HFFc6 (cell line): ENCODE data around the gene ABCG2. TPM values are rescaled to one million over a fixed set of nuclear protein-coding genes. Genes with fewer than 3 reads are reported as not detected.

Experiments
- DNase-seq: peaks from one replicate; pipeline ENCODE4 v3.0.0-alpha.2; 2018
- H3K27ac Mint-ChIP-seq: 2 replicates; pipeline ENCODE4 v1.8.0; 2020; ENCODE audit warnings: mild to moderate bottlenecking, mixed read lengths
- H3K27me3 Mint-ChIP-seq: 2 replicates; pipeline ENCODE4 v1.8.0; 2021; ENCODE audit warnings: mild to moderate bottlenecking, moderate library complexity, mixed read lengths; ENCODE audit not compliant: insufficient read depth
- H3K36me3 Mint-ChIP-seq: 2 replicates; pipeline ENCODE4 v1.8.0; 2021; ENCODE audit warnings: low read depth, mixed read lengths
- H3K4me1 Mint-ChIP-seq: 2 replicates; pipeline ENCODE4 v1.8.0; 2020; ENCODE audit warnings: low read depth, mixed read lengths
- H3K4me3 Mint-ChIP-seq: 2 replicates; pipeline ENCODE4 v1.8.0; 2020; ENCODE audit warnings: mild to moderate bottlenecking, moderate library complexity, mixed read lengths
- H3K9me3 Mint-ChIP-seq: 2 replicates; pipeline ENCODE4 v1.8.0; 2020; ENCODE audit warnings: mild to moderate bottlenecking, mixed read lengths
- CTCF ChIP-seq: fragments of 200-600 bp; sonication (generic); IDR thresholded peaks from 2 replicates; pipeline ENCODE4 v1.5.0; 2021; ENCODE audit warnings: antibody characterized with exemption, mild to moderate bottlenecking
- total RNA-seq, 6 experiments: library from RNA; stranded (reverse); fragmentation: NEBNext Ultra II Directional; extraction: Animal tissue kit (Norgen Biotek cat#: 25700); gene quantifications; 2 replicates in 1 of 6; 3 replicates in 5 of 6; pipeline ENCODE4 v1.2.3, GENCODE V29; 2021

The ABCG2 gene
- total RNA-seq, 6 experiments from 2014 or later: 0.10 to 0.33 (median 0.13) TPM

DNA sequence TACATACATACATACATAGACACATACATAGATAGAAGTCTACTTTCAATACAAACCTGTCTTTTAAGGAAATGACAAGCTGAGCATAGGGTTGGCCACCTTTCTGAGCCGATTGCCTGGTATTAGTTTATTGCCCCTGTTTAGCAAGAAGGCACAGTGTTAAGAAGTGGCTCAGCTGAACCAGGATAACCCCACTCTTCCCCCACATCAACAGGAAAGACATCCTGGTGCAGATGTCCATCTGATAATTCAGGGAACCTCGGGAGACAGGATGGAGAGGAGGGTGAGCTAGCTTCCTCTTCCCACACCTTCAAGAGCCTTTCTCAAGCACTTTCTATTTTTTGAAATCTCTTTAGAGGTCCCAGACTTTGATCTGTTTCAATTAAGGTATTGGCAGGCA, 98.7 kb downstream of the ABCG2 start:
- Mint-ChIP-seq H3K9me3 (no peaks in the 10 kb centered on the region), H3K36me3 (peaks cover 23% of the 10 kb centered on the region), H3K27me3 (peaks cover 2% of the 10 kb centered on the region; the same call in 1 of the 2 replicates), H3K27ac (no peak overlapping the region), H3K4me3 (no peak overlapping the region), H3K4me1 (no peaks in the 10 kb centered on the region)
- no peak for DNase-seq
- no peak for TF ChIP-seq CTCF

DNA sequence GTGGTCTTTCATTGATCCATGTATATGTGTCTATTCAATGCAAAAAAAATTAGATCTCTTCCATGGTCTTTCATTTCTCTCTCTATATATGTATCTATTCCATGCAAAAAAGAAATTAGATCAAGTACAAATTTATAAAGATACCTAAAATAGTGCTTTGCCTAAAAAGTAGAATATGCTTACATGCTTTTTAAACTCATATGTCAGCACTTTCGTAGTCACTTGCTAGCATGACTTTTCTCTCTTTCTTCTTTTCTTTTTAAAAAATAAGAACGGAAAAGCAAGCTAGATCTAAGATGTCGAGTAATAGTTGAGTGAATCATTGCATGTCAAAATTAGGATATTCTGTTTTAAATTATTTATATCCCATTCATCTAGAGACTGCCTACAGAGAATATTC, 100.1 kb downstream of the ABCG2 start:
- no peak for TF ChIP-seq CTCF
- H3K4me3 Mint-ChIP-seq: no peak overlapping the region
- peaks cover under 1% of the 10 kb centered on the region; the same call in 1 of the 2 replicates for H3K27me3 Mint-ChIP-seq
- H3K9me3 Mint-ChIP-seq: no peaks in the 10 kb centered on the region
- H3K27ac Mint-ChIP-seq: no peak overlapping the region
- no peak for DNase-seq
- peaks cover 19% of the 10 kb centered on the region for H3K36me3 Mint-ChIP-seq
- no peaks in the 10 kb centered on the region for H3K4me1 Mint-ChIP-seq

GRCh38 chr4:88054901-88055300, 103.5 kb downstream of the ABCG2 start:
- Mint-ChIP-seq H3K4me1 (no peaks in the 10 kb centered on the region), H3K36me3 (peaks cover 17% of the 10 kb centered on the region), H3K27ac (no peak overlapping the region), H3K27me3 (no peaks in the 10 kb centered on the region; the same call in 1 of the 2 replicates), H3K4me3 (no peak overlapping the region), H3K9me3 (no peaks in the 10 kb centered on the region)
- peak; percentile 66 for TF ChIP-seq CTCF
- peak; percentile 38 for DNase-seq

DNA sequence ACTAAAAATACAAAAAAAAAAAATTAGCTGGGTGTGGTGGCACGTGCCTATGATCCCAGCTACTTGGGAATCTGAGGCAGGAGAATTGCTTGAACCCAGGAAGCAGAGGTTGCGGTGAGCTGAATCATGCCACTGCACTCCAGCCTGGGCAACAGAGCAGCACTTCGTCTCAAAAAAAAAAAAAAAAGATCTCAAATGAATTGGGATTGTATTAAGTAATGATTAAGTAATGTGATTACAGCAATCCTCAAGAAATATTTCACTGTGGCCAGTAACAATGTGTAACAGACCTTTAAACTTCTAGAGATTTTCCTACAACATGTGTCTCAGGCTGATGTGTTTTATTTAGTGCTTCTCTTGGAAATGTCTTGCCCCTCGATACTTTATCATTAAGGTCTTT, 104.2 kb downstream of the ABCG2 start:
- no peak overlapping the region for H3K27ac Mint-ChIP-seq
- no peak overlapping the region for H3K4me3 Mint-ChIP-seq
- no peaks in the 10 kb centered on the region for H3K4me1 Mint-ChIP-seq
- TF ChIP-seq CTCF: no peak
- no peaks in the 10 kb centered on the region for H3K9me3 Mint-ChIP-seq
- DNase-seq: no peak
- peaks cover 17% of the 10 kb centered on the region for H3K36me3 Mint-ChIP-seq
- H3K27me3 Mint-ChIP-seq: no peaks in the 10 kb centered on the region; the same call in 1 of the 2 replicates

- Mint-ChIP-seq H3K4me3 (no peak overlapping the region), H3K36me3 (peaks cover 24% of the 10 kb centered on the region; the same call in 1 of the 2 replicates)
- no peak for TF ChIP-seq CTCF
Observed at GRCh38 chr4:88045021-88045420, 113.4 kb downstream of the ABCG2 start.

More at GRCh38 chr4:88045021-88045420, 113.4 kb downstream of the ABCG2 start:
- H3K4me1 Mint-ChIP-seq: peaks cover 19% of the 10 kb centered on the region
- H3K27me3 Mint-ChIP-seq: no peaks in the 10 kb centered on the region
- DNase-seq: no peak
- no peak overlapping the region; the same call in 1 of the 2 replicates for H3K27ac Mint-ChIP-seq
- no peaks in the 10 kb centered on the region for H3K9me3 Mint-ChIP-seq
